Epithelial cell of prostate (primary cell): ENCODE measurements around the gene ASB18.

ENCODE experiments used
- DNase-seq: peaks from one replicate; pipeline ENCODE4 v3.0.0-alpha.2; 2011; ENCODE audit warnings: low read depth, low spot score
- H3K27ac ChIP-seq: fragments of 450-650 bp; 2 replicates; pipeline ENCODE4 v1.5.1; 2017; ENCODE audit warnings: mild to moderate bottlenecking

Gene ASB18

GRCh38 chr2:236177967-236178889 lies 86.0 kb downstream of the ASB18 start:
- H3K27ac ChIP-seq: peak overlapping the region; percentile 67
- no peak for DNase-seq

- no peak for DNase-seq
These were observed 86.6 kb downstream of the ASB18 start for GRCh38 chr2:236177604-236177966.

GRCh38 chr2:236176951-236177350 lies 87.3 kb downstream of the ASB18 start:
- DNase-seq: no peak
- H3K27ac ChIP-seq: no peak overlapping the region

More at GRCh38 chr2:236177604-236177966, 86.6 kb downstream of the ASB18 start:
- H3K27ac ChIP-seq: no peak overlapping the region

DNA sequence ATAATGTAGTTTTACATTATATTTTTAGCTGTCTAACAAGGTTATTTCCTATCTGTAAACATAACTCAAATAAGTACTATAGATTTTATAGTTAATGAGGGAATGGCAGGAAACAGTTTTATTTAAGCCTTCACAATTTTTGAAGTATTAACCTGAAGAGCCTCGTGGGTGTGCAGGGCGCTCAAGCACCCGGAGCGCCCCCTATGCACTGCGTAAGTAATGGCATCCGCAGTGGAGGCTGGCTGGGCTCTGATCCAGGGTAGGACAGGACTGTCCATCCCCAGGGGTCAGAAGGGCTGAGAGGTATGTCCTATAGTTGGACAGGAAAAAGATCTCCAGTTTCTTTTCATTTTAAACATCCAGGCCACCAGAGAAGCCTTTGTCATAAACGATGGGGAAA lies 87.8 kb downstream of the ASB18 start:
- H3K27ac ChIP-seq: no peak overlapping the region
- DNase-seq: no peak

- no peak overlapping the region for H3K27ac ChIP-seq
- no peak for DNase-seq
These were observed 88.6 kb downstream of the ASB18 start for GRCh38 chr2:236175548-236176150.

- H3K27ac ChIP-seq: no peak overlapping the region
- no peak for DNase-seq
These were observed 90.2 kb downstream of the ASB18 start for GRCh38 chr2:236173729-236174607.

DNA sequence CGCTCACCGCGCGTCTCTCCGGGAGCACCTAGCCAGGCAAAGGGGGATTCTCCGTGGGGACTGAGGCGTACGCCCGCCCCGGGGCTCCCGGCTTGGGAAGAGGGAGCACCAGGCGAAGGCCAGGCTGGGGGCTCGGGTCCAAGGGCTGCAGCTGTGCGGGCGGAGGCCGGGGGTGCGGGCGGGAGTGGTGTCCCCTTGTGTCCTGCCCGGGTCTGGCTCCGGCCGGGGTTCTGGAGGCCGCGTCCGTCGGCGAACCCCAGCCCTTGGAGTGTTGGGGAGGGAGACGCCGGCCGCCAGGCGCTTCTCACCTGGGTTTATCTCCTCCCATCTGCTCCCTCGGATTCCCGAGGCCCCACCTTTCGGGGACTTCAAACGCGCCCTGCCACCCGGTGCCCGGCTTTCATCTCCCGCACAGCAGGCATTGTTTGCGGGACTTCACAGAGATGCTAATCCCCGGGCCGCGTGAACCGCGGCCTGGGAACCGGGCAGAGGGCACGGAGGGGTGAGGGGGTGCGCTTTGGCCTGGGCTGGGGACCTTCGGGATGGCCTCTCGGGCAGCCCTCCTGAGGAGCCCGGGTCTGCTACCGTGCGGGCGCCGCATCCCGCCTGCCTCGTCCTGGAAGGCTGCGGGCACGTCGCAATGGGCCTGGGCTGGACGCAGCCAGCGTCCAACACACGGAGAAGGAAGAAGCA lies 91.0 kb downstream of the ASB18 start:
- no peak overlapping the region for H3K27ac ChIP-seq
- no peak for DNase-seq

GRCh38 chr2:236172255-236173035 lies 91.8 kb downstream of the ASB18 start:
- no peak overlapping the region for H3K27ac ChIP-seq

DNA sequence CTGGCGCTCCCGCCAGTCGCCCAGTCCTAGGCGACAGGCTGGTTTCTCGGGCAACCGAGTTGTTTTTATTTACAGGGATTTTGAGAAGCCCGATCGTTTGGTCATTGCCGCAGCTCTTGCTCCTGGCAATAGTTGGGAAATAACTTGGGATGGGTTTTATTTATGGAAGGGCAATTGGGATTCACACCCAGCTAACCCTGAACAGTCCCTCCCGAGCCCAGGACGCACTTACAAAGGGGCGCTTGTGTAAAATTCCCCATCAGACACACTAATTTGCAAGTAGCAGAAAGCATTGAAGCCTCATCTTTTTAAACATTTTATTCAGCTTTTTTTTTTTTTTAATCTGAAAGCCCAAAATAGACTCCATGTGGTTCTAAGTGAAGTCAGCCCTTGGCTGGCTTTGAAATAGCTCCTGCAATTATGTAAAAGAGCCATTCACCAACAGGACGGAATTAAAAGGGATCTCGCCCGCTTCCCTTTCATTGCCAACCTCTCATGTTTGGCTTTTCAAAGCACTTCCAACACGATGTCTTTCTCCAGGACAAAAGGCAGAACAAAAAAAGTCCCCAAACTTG lies 92.4 kb downstream of the ASB18 start:
- DNase-seq: no peak
- no peak overlapping the region for H3K27ac ChIP-seq

More at GRCh38 chr2:236172255-236173035, 91.8 kb downstream of the ASB18 start:
- DNase-seq: no peak

DNA sequence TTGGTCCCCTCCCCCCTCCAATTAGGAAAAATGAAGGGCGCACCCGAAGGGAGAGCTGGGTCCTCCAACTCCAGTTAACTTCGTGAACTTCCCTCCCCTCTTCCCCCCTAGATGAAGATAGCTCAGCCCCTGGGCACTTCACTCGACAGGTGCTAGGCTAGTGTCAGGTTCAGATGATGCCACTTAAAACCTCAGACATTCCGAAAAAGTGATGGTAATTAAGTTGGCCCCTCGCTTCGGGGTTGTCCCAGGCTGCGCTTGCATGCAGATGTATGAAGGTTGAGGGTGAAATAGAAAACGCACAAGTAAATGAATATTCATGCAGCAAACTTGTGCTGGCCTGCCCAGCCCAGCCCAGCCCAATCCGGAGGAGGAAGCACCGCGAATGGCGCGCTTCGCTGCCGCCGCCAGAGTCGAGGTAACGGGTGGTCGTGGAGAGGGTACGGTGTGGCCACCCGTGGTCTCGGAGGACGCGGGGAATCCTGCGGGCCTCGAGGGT lies 93.0 kb downstream of the ASB18 start:
- no peak overlapping the region for H3K27ac ChIP-seq
- DNase-seq: no peak

- no peak for DNase-seq
- no peak overlapping the region for H3K27ac ChIP-seq
These were observed 93.5 kb downstream of the ASB18 start for GRCh38 chr2:236170590-236171165.

DNA sequence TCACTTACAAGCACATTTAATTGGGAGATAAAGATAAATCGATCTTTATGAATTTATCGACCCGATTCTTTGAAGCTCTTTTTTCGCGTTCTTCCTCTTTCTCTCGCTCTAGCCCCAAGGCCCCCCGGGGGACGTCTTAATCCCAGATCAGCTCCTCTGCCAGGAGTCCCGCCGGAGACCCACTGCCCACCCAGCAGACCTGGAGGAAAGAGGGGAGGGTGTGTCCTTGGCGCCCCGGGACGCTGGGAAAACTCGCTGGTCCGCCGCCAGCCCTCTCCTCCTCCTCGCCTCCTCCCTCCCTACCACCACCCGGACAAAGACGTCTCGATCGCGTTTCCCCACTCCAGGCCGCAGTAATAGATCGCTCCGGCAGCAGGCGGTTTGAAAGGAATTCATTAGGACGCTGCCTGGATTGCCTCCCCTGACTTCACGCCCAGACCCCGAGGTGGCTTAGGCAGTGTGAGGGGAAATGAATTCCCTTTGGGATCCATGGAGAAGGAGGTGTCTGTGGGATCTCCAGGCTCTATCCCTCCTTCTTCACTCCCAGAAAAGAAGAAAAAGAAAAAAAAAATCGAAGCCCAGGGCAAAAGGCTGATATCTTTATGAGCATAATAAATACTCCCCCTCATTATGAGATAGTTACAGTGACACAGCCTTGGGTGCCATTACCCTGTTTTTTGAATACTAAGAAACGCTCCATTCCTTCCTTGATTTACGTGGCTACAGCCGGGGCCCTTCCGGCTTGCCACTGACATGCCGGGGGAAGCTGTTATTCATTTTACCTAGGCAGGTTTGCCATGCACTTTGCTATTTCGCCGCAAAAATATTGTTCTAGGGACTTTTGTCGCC lies 94.2 kb downstream of the ASB18 start:
- DNase-seq: no peak
- H3K27ac ChIP-seq: no peak overlapping the region

- H3K27ac ChIP-seq: no peak overlapping the region
- DNase-seq: no peak
These were observed 95.0 kb downstream of the ASB18 start for GRCh38 chr2:236169151-236169721.

DNA sequence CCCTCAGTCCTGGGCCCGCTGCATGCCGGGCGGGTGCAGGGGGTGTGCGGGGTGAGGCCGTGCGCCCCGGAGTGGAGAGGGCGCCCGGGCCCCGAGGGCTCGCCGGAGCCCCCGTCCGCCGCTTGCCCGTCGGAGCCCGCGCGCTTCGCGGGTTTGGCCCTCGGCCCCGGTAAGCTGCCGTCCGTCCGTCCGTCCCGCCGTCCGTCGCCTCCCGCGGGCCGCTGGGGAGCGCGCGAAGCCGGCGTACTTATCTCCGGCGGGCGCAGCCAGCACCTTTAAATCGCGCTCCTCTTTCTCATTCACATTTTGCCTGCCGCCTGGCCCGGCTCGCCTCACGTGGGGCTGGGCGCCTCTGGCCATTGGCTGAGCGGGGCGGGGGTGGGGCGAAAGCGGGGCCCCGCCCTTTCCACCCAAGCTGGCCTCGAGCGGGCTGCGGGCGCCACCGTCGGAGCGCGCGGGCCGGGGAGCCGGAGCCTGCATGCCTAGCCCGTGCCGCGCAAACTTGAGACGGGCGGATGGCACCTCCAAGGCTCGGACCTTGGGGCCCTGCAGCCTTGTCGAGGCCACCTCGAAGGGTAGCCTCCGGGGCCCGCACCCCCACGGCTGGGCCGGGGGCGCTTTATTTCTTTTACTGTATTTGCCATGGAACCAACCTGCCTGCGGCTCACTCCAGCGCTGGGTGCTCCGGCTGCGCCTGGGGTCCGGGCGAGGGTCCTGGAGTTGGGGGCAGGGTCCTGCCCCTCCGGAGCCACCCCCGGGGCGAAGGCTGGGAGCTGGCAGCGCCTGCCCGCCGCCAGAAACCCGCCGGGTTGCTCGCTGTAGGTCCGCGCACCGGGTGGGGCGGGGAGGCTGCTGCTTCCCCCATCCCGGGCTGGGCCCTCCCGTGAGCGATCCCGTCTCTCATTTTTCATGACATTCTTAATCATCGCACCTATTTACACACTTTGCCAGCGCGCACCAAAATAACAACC lies 95.8 kb downstream of the ASB18 start, which contains the start of gene GBX2:
TSS of gene GBX2 (minus strand) at position 277 of the 971 bp plus-strand sequence. CDS start 415 bp downstream, outside the sequence.
- DNase-seq: peak; percentile 14
- H3K27ac ChIP-seq: no peak within 1 kb of the TSS

DNA sequence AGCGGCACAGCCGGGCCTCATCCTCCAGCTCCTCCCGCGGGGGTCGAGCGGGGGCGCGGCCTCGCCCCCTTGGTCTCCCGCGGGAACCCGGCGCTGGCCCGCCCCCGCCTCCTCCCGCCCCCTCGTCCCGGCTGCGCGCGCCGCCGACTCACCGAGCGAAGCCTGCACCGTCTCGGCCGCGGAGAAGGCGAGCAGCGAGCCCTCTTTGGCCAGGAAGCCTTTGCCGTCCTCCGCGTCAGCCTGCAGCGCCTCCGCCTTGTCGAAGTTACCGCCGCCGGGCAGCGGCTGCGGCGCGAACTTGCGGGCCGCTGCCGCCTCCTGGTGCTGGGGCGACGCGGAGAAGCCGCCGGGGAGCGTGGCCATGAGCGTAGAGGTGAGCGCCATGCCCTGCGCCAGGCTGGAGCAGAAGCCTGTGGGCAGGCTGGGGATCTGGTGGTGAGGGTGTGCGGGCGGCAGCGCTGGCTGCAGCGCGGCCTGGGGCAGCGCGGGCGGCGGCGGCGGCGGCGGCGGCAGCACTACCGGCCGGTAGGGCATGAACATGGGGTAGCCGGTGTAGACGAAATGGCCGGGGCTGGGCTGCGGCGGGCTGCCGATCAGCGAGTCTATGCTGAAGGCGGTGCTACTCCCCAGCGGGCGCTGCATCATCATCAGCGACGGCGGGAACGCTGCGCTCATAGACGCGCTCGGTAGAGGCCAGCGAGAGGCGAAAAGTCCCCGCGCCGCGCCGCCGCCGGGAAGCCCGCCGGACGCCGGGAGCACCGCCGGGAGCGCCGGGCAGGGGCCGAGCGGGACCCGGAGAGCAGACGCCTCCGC lies 96.7 kb downstream of the ASB18 start:
- H3K27ac ChIP-seq: no peak overlapping the region

More for the DNA sequence above, 96.7 kb downstream of the ASB18 start:
- DNase-seq: peak; percentile 5
